ENCODE results near the gene CHPF. TPM values are rescaled to one million over a fixed set of nuclear protein-coding genes. Genes with fewer than 3 reads are reported as not detected.
A peak's percentile ranks its signal among the peaks of the same experiment; 100 is the strongest.

The CHPF gene
- total RNA-seq, 4 donors from 2014 or later = 32.6 to 70.8 (median 45.5) TPM

- ATAC-seq (ENCODE audit: low FRiP score) (peak; percentile 93), DNase-seq (ENCODE audit: low spot score) (peak; percentile 94)
- TF ChIP-seq CTCF (IDR thresholded peaks at IDR 0.05) = no peak
Measured at GRCh38 chr2:219498280-219499057, 45.1 kb downstream of the CHPF start, which contains the start of gene GMPPA. TSS of gene GMPPA (plus strand) at chr2:219498891. CDS start at chr2:219499976, 1,085 bp downstream.

- no peak for TF ChIP-seq CTCF (IDR thresholded peaks at IDR 0.05)
Measured at GRCh38 chr2:219497495-219498279, 45.9 kb downstream of the CHPF start.

GRCh38 chr2:219496825-219497494 lies 46.6 kb downstream of the CHPF start:
- TF ChIP-seq CTCF (IDR thresholded peaks at IDR 0.05) = no peak
- DNase-seq (ENCODE audit: low spot score) = no peak
- ATAC-seq (ENCODE audit: low FRiP score) = no peak

More at GRCh38 chr2:219497495-219498279, 45.9 kb downstream of the CHPF start:
- peak; percentile 70 for DNase-seq (ENCODE audit: low spot score)
- peak; percentile 82 for ATAC-seq (ENCODE audit: low FRiP score)

- ATAC-seq (ENCODE audit: low FRiP score) (no peak), DNase-seq (ENCODE audit: low spot score) (no peak)
- TF ChIP-seq CTCF (IDR thresholded peaks at IDR 0.05) = no peak
Measured at GRCh38 chr2:219496247-219496824, 47.3 kb downstream of the CHPF start.

GRCh38 chr2:219495531-219496122 lies 48.0 kb downstream of the CHPF start:
- TF ChIP-seq CTCF (IDR thresholded peaks at IDR 0.05) = no peak
- no peak for ATAC-seq (ENCODE audit: low FRiP score)
- DNase-seq (ENCODE audit: low spot score) = peak; percentile 38

- DNase-seq (ENCODE audit: low spot score) (no peak), ATAC-seq (ENCODE audit: low FRiP score) (no peak)
- peak in 1 of 3 donors; percentile 4 for TF ChIP-seq CTCF (IDR thresholded peaks at IDR 0.05)
Measured at GRCh38 chr2:219494952-219495530, 48.6 kb downstream of the CHPF start.
